ENCODE data around the gene A2ML1.

DNA sequence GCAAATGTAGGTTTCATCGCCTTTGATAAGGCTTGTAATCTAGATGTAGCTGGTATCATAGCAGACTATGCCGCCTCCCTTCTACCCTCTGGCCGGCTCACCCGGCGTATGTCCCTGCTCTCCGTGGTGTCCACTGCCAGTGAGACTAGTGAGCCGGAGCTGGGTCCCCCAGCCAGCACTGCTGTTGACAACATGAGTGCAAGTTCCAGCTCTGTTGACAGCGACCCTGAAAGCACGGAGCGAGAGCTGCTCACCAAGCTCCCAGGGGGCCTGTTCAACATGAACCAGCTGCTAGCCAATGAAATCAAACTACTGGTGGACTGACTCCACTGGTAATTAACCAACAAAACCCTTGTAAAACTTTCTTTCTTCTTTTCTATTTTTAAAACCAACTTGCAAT is 49.0 kb upstream of the A2ML1 start:
- TF ChIP-seq CTCF (IDR thresholded peaks at IDR 0.05) (no peak), POLR2A (IDR thresholded peaks at IDR 0.05) (no peak)

Data from adrenal gland (tissue), 5 donors.